Muscle of leg (tissue), 11 donors: Measurements from ENCODE around the gene TMEM62. TPM values are rescaled to one million over a fixed set of nuclear protein-coding genes. Genes with fewer than 3 reads are reported as not detected.
"Not testable (repeated sequence)": the region's sequence is repeated elsewhere in the genome, so short reads cannot be mapped to it uniquely, and the experiment has no call there.

Experiments used
- DNase-seq: peaks from one replicate; pipeline ENCODE4 v3.0.0; 2013
- H3K27ac ChIP-seq: one replicate; pipeline ENCODE4 v1.5.1; 2013; ENCODE audit warnings: mild to moderate bottlenecking, low read length, control low read depth
- H3K27me3 ChIP-seq: one replicate; pipeline ENCODE4 v1.6.1; 2013; ENCODE audit warnings: low read length; ENCODE audit not compliant: control insufficient read depth, insufficient read depth
- H3K36me3 ChIP-seq: one replicate; pipeline ENCODE4 v1.6.1; 2013; ENCODE audit warnings: low read length; ENCODE audit not compliant: control insufficient read depth, insufficient read depth
- H3K4me1 ChIP-seq: one replicate; pipeline ENCODE4 v1.6.1; 2013; ENCODE audit warnings: low read length; ENCODE audit not compliant: control insufficient read depth, insufficient read depth
- H3K4me3 ChIP-seq: one replicate; pipeline ENCODE4 v1.5.1; 2013; ENCODE audit warnings: low read length, control low read depth
- H3K9me3 ChIP-seq: replicated peaks from 2 replicates; pipeline ENCODE4 v1.6.1; 2013; ENCODE audit warnings: low read depth, low read length; ENCODE audit not compliant: control insufficient read depth
- WGBS: methylation state at CpG from one replicate; pipeline ENCODE4 v1.1.5; 2013; ENCODE audit warnings: missing lambda C conversion rate; ENCODE audit not compliant: insufficient coverage; 5-methylcytosine and 5-hydroxymethylcytosine counted together
- polyA plus RNA-seq, 8 donors: library from polyadenylated mRNA; unstranded; fragments of 120-200 nt; gene quantifications; one replicate each; pipeline versions ENCODE4 v1.2.1 to v1.2.3, GENCODE V29; 2013; ENCODE audit warnings: inconsistent platforms in 1 of 8, low replicate concordance in 1 of 8; ENCODE audit not compliant: insufficient read length in 8 of 8, insufficient read depth in 1 of 8
- total RNA-seq: library from RNA; stranded (reverse); fragments of 120-200 nt; gene quantifications from one replicate; pipeline ENCODE4 v1.2.4, GENCODE V29; 2013

TMEM62 gene
- total and polyA plus RNA-seq, 9 donors: 4.8 to 12.1 (median 8.0) TPM

- Histone ChIP-seq H3K4me1 (no peaks in the 10 kb centered on the region), H3K27ac (no peak overlapping the region), H3K27me3 (no peaks in the 10 kb centered on the region), H3K36me3 (peaks cover 5% of the 10 kb centered on the region), H3K4me3 (no peak overlapping the region), H3K9me3 (no peaks in the 10 kb centered on the region)
- no peak for DNase-seq
- whole genome bisulfite sequencing: 100% methylated on average over 3 of the region's 4 CpGs
These were observed 36.5 kb downstream of the TMEM62 start for GRCh38 chr15:43169888-43170287.

DNA sequence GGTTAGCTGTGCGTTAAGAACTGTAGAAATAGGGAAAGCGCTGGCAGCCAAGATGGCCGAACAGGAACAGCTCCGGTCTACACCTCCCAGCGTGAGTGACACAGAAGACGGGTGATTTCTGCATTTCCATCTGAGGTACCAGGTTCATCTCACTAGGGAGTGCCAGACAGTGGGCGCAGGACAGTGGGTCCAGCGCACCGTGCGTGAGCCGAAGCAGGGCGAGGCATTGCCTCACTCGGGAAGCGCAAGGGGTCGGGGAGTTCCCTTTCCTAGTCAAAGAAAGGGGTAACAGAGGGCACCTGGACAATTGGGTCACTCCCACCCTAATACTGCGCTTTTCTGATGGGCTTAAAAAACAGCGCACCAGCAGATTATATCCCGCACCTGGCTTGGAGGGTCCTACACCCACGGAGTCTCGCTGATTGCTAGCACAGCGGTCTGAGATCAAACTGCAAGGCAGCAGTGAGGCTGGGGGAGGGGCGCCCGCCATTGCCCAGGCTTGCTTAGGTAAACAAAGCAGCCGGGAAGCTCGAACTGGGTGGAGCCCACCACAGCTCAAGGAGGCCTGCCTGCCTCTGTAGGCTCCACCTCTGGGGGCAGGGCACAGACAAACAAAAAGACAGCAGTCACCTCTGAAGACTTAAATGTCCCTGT lies 42.4 kb downstream of the TMEM62 start:
- H3K4me3 ChIP-seq, H3K27ac ChIP-seq, DNase-seq, H3K9me3 ChIP-seq, H3K4me1 ChIP-seq, H3K27me3 ChIP-seq, H3K36me3 ChIP-seq: not testable (repeated sequence)
- 99% methylated on average over 15 of the region's 25 CpGs for WGBS

GRCh38 chr15:43177147-43177546 lies 43.8 kb downstream of the TMEM62 start:
- H3K4me3 ChIP-seq, H3K4me1 ChIP-seq, DNase-seq, H3K27ac ChIP-seq, H3K27me3 ChIP-seq, H3K36me3 ChIP-seq, H3K9me3 ChIP-seq: not testable (repeated sequence)
- no CpG with 5 or more reads among the region's 2 CpGs for WGBS

- Histone ChIP-seq H3K27ac (no peak overlapping the region), H3K4me3 (no peak overlapping the region), H3K36me3 (no peaks in the 10 kb centered on the region), H3K9me3 (no peaks in the 10 kb centered on the region), H3K27me3 (no peaks in the 10 kb centered on the region), H3K4me1 (peaks cover 15% of the 10 kb centered on the region)
- WGBS: 33% methylated on average over 1 of the region's 3 CpGs
- no peak for DNase-seq
These were observed 49.9 kb downstream of the TMEM62 start for GRCh38 chr15:43183270-43183669.

DNA sequence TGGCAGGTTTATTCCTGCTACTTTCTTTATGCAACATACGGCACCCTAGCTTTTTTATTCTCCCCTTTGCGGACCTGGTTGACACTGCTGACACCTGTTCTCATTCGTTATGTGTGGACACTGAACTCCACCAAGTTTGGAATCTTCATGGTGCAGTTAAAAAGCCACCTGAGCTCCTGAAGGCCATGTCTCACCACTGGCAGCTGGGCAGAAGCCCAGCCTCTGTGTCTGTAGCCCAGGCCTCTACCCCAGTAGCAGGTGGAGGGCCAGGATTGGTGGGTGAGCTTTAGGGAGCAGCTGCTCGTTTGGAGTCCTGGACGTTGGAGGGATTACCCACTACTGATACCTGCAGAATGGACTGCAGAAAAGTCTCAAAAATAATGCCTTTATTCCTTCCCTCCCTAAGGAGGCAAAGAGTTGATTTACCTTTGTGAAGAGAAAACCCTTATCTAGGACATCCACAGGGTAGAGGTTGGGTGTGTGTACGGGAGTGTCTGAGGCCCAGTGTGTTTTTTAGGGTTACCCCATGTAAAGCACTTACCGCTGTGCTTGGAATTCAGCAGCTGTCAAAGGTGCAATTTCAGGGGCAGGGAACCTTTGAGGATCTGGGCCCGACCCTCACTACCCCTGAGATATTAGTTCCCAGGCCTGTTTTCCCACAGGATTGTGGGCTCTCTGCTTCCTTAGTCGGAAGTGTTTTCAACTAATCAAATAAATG lies 51.2 kb downstream of the TMEM62 start:
- DNase-seq: peak; percentile 12
- H3K4me3 ChIP-seq: peak overlapping the region; percentile 71
- WGBS: 72% methylated on average over 3 of the region's 9 CpGs
- H3K36me3 ChIP-seq: peaks cover 5% of the 10 kb centered on the region
- H3K27ac ChIP-seq: peak overlapping the region; percentile 78
- peaks cover 15% of the 10 kb centered on the region for H3K4me1 ChIP-seq
- no peaks in the 10 kb centered on the region for H3K27me3 ChIP-seq
- H3K9me3 ChIP-seq: no peaks in the 10 kb centered on the region

- peak; percentile 86 for DNase-seq
- WGBS: under 1% methylated on average over 41 of the region's 69 CpGs
- Histone ChIP-seq H3K27me3 (no peaks in the 10 kb centered on the region), H3K27ac (peak within 1 kb of the TSS; percentile 78), H3K9me3 (no peaks in the 10 kb centered on the region), H3K4me3 (peak within 1 kb of the TSS; percentile 71), H3K36me3 (peaks cover 12% of the 10 kb centered on the region), H3K4me1 (peaks cover 15% of the 10 kb centered on the region)
These were observed 52.0 kb downstream of the TMEM62 start, which contains the start of gene CCNDBP1 for GRCh38 chr15:43185157-43186002. TSS of gene CCNDBP1 (plus strand) at chr15:43185403. CDS start at chr15:43185499, 96 bp downstream.

- peaks cover 17% of the 10 kb centered on the region for H3K36me3 ChIP-seq
- 6% methylated on average over 7 of the region's 13 CpGs for WGBS
- DNase-seq: no peak
- peak overlapping the region; percentile 78 for H3K27ac ChIP-seq
- peak overlapping the region; percentile 71 for H3K4me3 ChIP-seq
- H3K4me1 ChIP-seq: peaks cover 15% of the 10 kb centered on the region
- no peaks in the 10 kb centered on the region for H3K9me3 ChIP-seq
- H3K27me3 ChIP-seq: no peaks in the 10 kb centered on the region
These were observed 52.6 kb downstream of the TMEM62 start for GRCh38 chr15:43186003-43186353.

DNA sequence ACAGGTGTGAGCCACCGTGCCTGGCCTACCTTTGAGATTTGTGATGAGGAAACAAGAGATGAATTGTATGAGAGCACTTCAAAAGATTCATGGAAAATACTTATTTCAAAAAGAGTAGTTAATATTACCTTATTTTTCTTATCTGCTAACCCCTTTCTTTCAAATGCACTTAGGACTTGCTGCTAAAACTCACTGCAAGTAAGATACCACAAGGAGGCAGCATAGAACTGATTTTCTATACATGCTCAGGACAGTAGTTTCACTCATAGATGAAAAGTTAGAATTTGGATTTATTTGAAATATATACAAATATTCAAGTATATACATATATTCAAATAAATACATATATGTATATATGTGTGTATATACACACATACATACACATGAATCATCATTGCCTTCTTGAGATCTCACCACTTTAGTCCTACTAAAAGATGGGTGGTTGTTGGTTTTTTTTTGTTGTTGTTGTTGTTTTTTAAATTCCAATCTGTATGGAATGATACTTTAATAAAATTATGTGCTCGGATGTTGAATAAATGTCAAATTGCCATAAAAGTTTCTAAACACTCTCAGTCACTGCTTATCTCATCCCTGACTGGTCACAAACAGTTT lies 54.3 kb downstream of the TMEM62 start:
- Histone ChIP-seq H3K27me3 (no peaks in the 10 kb centered on the region), H3K4me3 (no peak overlapping the region), H3K27ac (no peak overlapping the region), H3K9me3 (no peaks in the 10 kb centered on the region), H3K4me1 (peaks cover 15% of the 10 kb centered on the region), H3K36me3 (peaks cover 24% of the 10 kb centered on the region)
- peak; percentile 57 for DNase-seq
- no CpG with 5 or more reads among the region's 2 CpGs for WGBS

GRCh38 chr15:43189296-43189695 lies 55.9 kb downstream of the TMEM62 start:
- Histone ChIP-seq H3K4me3 (no peak overlapping the region), H3K9me3 (no peaks in the 10 kb centered on the region), H3K27me3 (no peaks in the 10 kb centered on the region), H3K27ac (no peak overlapping the region), H3K4me1 (peaks cover 15% of the 10 kb centered on the region), H3K36me3 (peaks cover 28% of the 10 kb centered on the region)
- DNase-seq: no peak
- WGBS: 71% methylated on average over 1 of the region's 2 CpGs

GRCh38 chr15:43190178-43190577 lies 56.8 kb downstream of the TMEM62 start:
- DNase-seq: no peak
- Histone ChIP-seq H3K4me3 (no peak overlapping the region), H3K27me3 (no peaks in the 10 kb centered on the region), H3K4me1 (peaks cover 7% of the 10 kb centered on the region), H3K9me3 (no peaks in the 10 kb centered on the region), H3K36me3 (peaks cover 31% of the 10 kb centered on the region), H3K27ac (peak overlapping the region; percentile 23)
- no CpG with 5 or more reads among the region's 1 CpG for WGBS
